ENCODE measurements around the gene TANC1.

Gene TANC1

GRCh38 chr2:159154366-159154765 lies 185.9 kb downstream of the TANC1 start:
- no peak for TF ChIP-seq CTCF (IDR thresholded peaks at IDR 0.05)
- DNase-seq = no peak
- H3K27ac ChIP-seq = no peak overlapping the region
- no peaks in the 10 kb centered on the region for H3K9me3 ChIP-seq
- H3K27me3 ChIP-seq = no peaks in the 10 kb centered on the region
- peaks cover 0 to 18% (median 4%) of the 10 kb centered on the region in 4 donors for H3K4me1 ChIP-seq
- peaks cover 13 to 25% (median 16%) of the 10 kb centered on the region in 3 donors for H3K36me3 ChIP-seq
- intact Hi-C loops (cut with DNase I; ENCODE audit: low total_unique reads) = no loop called here
- no peak overlapping the region for H3K4me3 ChIP-seq

GRCh38 chr2:159155320-159155719 lies 186.9 kb downstream of the TANC1 start:
- H3K4me3 ChIP-seq = no peak overlapping the region
- peaks cover 0 to 15% (median 4%) of the 10 kb centered on the region in 4 donors for H3K4me1 ChIP-seq
- intact Hi-C loops (cut with DNase I; ENCODE audit: low total_unique reads) = no loop called here
- DNase-seq = no peak
- H3K36me3 ChIP-seq = peaks cover 10 to 23% (median 14%) of the 10 kb centered on the region in 3 donors
- no peak for TF ChIP-seq CTCF (IDR thresholded peaks at IDR 0.05)
- H3K27ac ChIP-seq = no peak overlapping the region
- no peaks in the 10 kb centered on the region for H3K27me3 ChIP-seq
- H3K9me3 ChIP-seq = no peaks in the 10 kb centered on the region

DNA sequence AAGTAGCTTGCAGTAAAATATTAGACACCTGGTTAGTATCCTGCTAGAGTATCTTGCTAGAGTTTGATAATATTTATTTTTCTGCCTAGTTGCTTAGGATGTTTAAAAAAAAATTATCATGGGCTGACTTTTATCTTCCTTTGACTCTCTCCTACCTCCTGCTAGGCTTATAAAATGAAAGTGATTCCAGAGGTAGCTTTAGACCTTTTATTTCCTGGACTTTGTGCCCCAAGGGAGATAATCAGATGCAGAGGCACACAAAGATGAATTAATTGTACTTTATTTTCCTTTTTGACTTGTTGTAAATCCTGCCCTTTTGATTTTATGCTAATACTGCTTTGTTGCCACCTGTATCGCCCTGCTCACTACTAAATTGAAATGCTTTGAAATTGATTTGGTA lies 187.4 kb downstream of the TANC1 start:
- Histone ChIP-seq H3K27me3 (no peaks in the 10 kb centered on the region), H3K4me3 (no peak overlapping the region), H3K4me1 (peaks cover 0 to 11% (median 4%) of the 10 kb centered on the region in 4 donors), H3K27ac (no peak overlapping the region), H3K9me3 (no peaks in the 10 kb centered on the region), H3K36me3 (peaks cover 6 to 21% (median 9%) of the 10 kb centered on the region in 3 donors)
- DNase-seq = no peak
- intact Hi-C loops (cut with DNase I; ENCODE audit: low total_unique reads) = no loop called here
- TF ChIP-seq CTCF (IDR thresholded peaks at IDR 0.05) = no peak

DNA sequence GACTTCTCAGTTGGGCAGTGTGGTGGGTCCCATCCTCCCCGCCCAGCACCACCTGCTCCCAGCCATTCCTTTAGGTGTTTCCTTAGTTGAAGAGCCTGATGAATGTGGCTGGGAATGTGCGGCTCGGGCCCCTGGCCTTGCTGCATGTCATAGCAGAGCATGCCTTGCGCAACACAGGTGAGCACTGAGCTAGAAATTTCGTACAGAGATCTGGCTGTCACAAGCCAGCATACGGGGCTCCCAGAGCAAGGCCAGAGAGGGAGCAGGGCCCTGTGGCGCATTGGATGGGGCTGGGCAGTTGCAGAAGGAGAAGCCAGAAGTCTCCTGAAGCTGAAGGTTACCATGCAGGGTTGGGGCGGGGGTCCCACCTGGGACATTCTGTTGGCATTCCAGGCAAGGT lies 188.4 kb downstream of the TANC1 start:
- H3K27me3 ChIP-seq = no peaks in the 10 kb centered on the region
- no peaks in the 10 kb centered on the region for H3K9me3 ChIP-seq
- H3K4me3 ChIP-seq = no peak overlapping the region
- no peak for TF ChIP-seq CTCF (IDR thresholded peaks at IDR 0.05)
- no peak for DNase-seq
- H3K36me3 ChIP-seq = peaks cover 0 to 16% (median 9%) of the 10 kb centered on the region in 3 donors
- intact Hi-C loops (cut with DNase I; ENCODE audit: low total_unique reads) = no loop called here
- H3K27ac ChIP-seq = no peak overlapping the region
- peaks cover 0 to 11% (median 4%) of the 10 kb centered on the region in 4 donors for H3K4me1 ChIP-seq

- no peak overlapping the region for H3K4me3 ChIP-seq
- no peaks in the 10 kb centered on the region for H3K27me3 ChIP-seq
- H3K4me1 ChIP-seq = peaks cover 0 to 11% (median 4%) of the 10 kb centered on the region in 4 donors
- H3K27ac ChIP-seq = no peak overlapping the region
- TF ChIP-seq CTCF (IDR thresholded peaks at IDR 0.05) = no peak
- DNase-seq = no peak
- intact Hi-C loops (cut with DNase I; ENCODE audit: low total_unique reads) = no loop called here
- H3K9me3 ChIP-seq = no peaks in the 10 kb centered on the region
- H3K36me3 ChIP-seq = peaks cover 0 to 13% (median 9%) of the 10 kb centered on the region in 3 donors
These were observed 189.1 kb downstream of the TANC1 start for GRCh38 chr2:159157361-159158209.

All from tibial artery (tissue), 4 donors.